Vagina (tissue), 2 donors: ENCODE measurements around the gene MPPED1. TPM values are rescaled to one million over a fixed set of nuclear protein-coding genes. Genes with fewer than 3 reads are reported as not detected.

Source experiments
- DNase-seq, 2 donors: peaks; one replicate each; pipeline ENCODE4 v3.0.0-alpha.2; 2017; ENCODE audit errors: extremely low spot score in 2 of 2
- H3K27ac ChIP-seq: fragments of 200-600 bp; sonication (generic); one replicate; pipeline ENCODE4 v1.5.1; 2019
- H3K27me3 ChIP-seq: fragments of 200-600 bp; sonication (generic); one replicate; pipeline ENCODE4 v1.5.1; 2019
- H3K36me3 ChIP-seq, 2 donors: fragments of 200-600 bp; sonication (generic); one replicate each; pipeline ENCODE4 v1.5.1; 2017 to 2019
- H3K4me1 ChIP-seq: fragments of 200-600 bp; sonication (generic); one replicate; pipeline ENCODE4 v1.5.1; 2019
- H3K4me3 ChIP-seq, 2 donors: fragments of 200-600 bp; sonication (generic); 1 replicate in 1 of 2; 2 replicates in 1 of 2; pipeline ENCODE4 v1.5.1; 2016 to 2019
- H3K9me3 ChIP-seq: fragments of 200-600 bp; sonication (generic); one replicate; pipeline ENCODE4 v1.5.1; 2019
- POLR2A ChIP-seq, 2 donors: fragments of 450-650 bp; IDR thresholded peaks; one replicate each; pipeline ENCODE4 v1.6.1; 2017; ENCODE audit warnings: antibody characterized with exemption in 2 of 2, mild to moderate bottlenecking in 2 of 2, moderate library complexity in 2 of 2
- POLR2AphosphoS5 ChIP-seq, 2 donors: sonication (generic); formaldehyde crosslinking; IDR thresholded peaks; one replicate each; pipeline ENCODE4 v1.9.0; 2017; ENCODE audit warnings: antibody characterized with exemption in 2 of 2, mild to moderate bottlenecking in 2 of 2, low read depth in 1 of 2; ENCODE audit not compliant: insufficient read depth in 1 of 2
- intact Hi-C: fragments of 100-400 bp; cut with DNase I; formaldehyde crosslinking; loops from one replicate; pipeline ENCODE4 v1.15.1; 2023
- total RNA-seq: library from RNA; depleted of rRNA; stranded (reverse); fragments of >200 nt; gene quantifications from one replicate; pipeline ENCODE4 v1.2.3, GENCODE V29; 2016
- TF ChIP-seq, protein P1 (sequence below), 3 experiments: fragments of 450-650 bp in 2 of 3; fragments of 200-600 bp in 1 of 3; sonication (generic) in 1 of 3; IDR thresholded peaks; one replicate each; pipeline ENCODE4 v1.5.1; 2017 to 2019; ENCODE audit warnings: antibody characterized with exemption in 3 of 3, mild to moderate bottlenecking in 2 of 3, moderate library complexity in 2 of 3

The MPPED1 gene
- total RNA-seq, 1 donor from 2014 or later = 0.49 TPM

GRCh38 chr22:43398910-43399309 is 12.9 kb upstream of the MPPED1 start:
- H3K4me1 ChIP-seq = no peaks in the 10 kb centered on the region
- no peak for DNase-seq
- intact Hi-C loops = loop anchor here (10.0 kb wide), 1 partner anchor 1226 kb away; no protein-coding TSS in a partner anchor
- H3K27ac ChIP-seq = no peak overlapping the region
- H3K9me3 ChIP-seq = no peaks in the 10 kb centered on the region
- H3K4me3 ChIP-seq = no peak overlapping the region
- H3K27me3 ChIP-seq = no peaks in the 10 kb centered on the region
- H3K36me3 ChIP-seq = no peaks in the 10 kb centered on the region
- TF ChIP-seq, protein P1, sequence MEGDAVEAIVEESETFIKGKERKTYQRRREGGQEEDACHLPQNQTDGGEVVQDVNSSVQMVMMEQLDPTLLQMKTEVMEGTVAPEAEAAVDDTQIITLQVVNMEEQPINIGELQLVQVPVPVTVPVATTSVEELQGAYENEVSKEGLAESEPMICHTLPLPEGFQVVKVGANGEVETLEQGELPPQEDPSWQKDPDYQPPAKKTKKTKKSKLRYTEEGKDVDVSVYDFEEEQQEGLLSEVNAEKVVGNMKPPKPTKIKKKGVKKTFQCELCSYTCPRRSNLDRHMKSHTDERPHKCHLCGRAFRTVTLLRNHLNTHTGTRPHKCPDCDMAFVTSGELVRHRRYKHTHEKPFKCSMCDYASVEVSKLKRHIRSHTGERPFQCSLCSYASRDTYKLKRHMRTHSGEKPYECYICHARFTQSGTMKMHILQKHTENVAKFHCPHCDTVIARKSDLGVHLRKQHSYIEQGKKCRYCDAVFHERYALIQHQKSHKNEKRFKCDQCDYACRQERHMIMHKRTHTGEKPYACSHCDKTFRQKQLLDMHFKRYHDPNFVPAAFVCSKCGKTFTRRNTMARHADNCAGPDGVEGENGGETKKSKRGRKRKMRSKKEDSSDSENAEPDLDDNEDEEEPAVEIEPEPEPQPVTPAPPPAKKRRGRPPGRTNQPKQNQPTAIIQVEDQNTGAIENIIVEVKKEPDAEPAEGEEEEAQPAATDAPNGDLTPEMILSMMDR (IDR thresholded peaks at IDR 0.05) = no peak
- TF ChIP-seq POLR2AphosphoS5 (IDR thresholded peaks at IDR 0.05; ENCODE audit: insufficient read depth in 1 of 2, low read depth in 1 of 2) (no peak), POLR2A (IDR thresholded peaks at IDR 0.05) (no peak)

DNA sequence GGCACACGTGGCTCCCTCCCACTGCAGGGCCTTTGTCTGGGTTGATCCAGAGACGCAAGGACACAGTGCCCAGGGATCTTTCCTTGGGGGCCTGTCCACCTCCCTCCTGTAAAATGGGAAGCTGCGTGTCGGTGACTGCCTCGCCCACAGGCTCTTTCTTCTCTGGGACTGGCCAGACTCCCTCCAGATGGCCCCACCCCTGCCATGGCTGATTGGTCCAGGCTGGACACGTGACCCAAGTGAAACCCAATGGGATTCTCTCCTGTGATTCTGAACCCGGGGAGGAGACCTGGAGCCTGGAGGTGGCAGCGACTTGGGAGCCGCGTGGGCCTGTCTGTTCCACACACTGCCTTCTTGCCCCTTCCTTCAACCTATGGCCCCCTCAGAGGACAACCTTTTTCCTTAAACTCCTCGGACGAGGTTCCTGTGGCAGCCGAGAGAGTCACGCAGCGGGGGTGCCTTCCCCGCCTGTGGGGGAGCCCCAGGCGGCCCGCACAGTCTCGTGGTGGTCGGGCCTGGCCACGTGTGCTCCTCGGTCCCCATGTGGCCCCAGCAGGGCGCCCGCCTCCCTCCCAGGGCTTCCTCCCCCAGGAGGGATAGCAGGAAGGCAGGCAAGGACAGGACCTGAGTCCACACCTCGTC is 12.4 kb upstream of the MPPED1 start:
- DNase-seq = no peak
- H3K27ac ChIP-seq = no peak overlapping the region
- H3K27me3 ChIP-seq = no peaks in the 10 kb centered on the region
- H3K4me3 ChIP-seq = no peak overlapping the region
- no peaks in the 10 kb centered on the region for H3K4me1 ChIP-seq
- no peaks in the 10 kb centered on the region for H3K9me3 ChIP-seq
- intact Hi-C loops = loop anchor here (10.0 kb wide), 1 partner anchor 1225 kb away; no protein-coding TSS in a partner anchor
- TF ChIP-seq POLR2A (IDR thresholded peaks at IDR 0.05) (no peak), POLR2AphosphoS5 (IDR thresholded peaks at IDR 0.05; ENCODE audit: insufficient read depth in 1 of 2, low read depth in 1 of 2) (no peak)
- TF ChIP-seq, protein P1 (IDR thresholded peaks at IDR 0.05) = no peak
- no peaks in the 10 kb centered on the region for H3K36me3 ChIP-seq

GRCh38 chr22:43399980-43400358 is 11.8 kb upstream of the MPPED1 start:
- H3K27me3 ChIP-seq = no peaks in the 10 kb centered on the region
- intact Hi-C loops = loop anchor here (10.0 kb wide), 1 partner anchor 1225 kb away; no protein-coding TSS in a partner anchor
- no peaks in the 10 kb centered on the region for H3K9me3 ChIP-seq
- no peak overlapping the region for H3K4me3 ChIP-seq
- H3K4me1 ChIP-seq = no peaks in the 10 kb centered on the region
- H3K27ac ChIP-seq = no peak overlapping the region
- no peaks in the 10 kb centered on the region for H3K36me3 ChIP-seq
- no peak for DNase-seq
- TF ChIP-seq, protein P1 (IDR thresholded peaks at IDR 0.05) = no peak
- no peak for TF ChIP-seq POLR2A (IDR thresholded peaks at IDR 0.05)
- TF ChIP-seq POLR2AphosphoS5 (IDR thresholded peaks at IDR 0.05; ENCODE audit: insufficient read depth in 1 of 2, low read depth in 1 of 2) = no peak

- Histone ChIP-seq H3K27ac (no peak overlapping the region), H3K27me3 (no peaks in the 10 kb centered on the region), H3K4me3 (no peak overlapping the region), H3K36me3 (no peaks in the 10 kb centered on the region), H3K4me1 (no peaks in the 10 kb centered on the region), H3K9me3 (no peaks in the 10 kb centered on the region)
- TF ChIP-seq POLR2A (IDR thresholded peaks at IDR 0.05) (no peak), POLR2AphosphoS5 (IDR thresholded peaks at IDR 0.05; ENCODE audit: insufficient read depth in 1 of 2, low read depth in 1 of 2) (no peak)
- TF ChIP-seq, protein P1 (IDR thresholded peaks at IDR 0.05) = no peak
- intact Hi-C loops = no loop called here
- no peak for DNase-seq
Measured at GRCh38 chr22:43400449-43400848, 11.4 kb upstream of the MPPED1 start.

- TF ChIP-seq, protein P1 (IDR thresholded peaks at IDR 0.05) = no peak
- TF ChIP-seq POLR2A (IDR thresholded peaks at IDR 0.05) = no peak
- no peak for TF ChIP-seq POLR2AphosphoS5 (IDR thresholded peaks at IDR 0.05; ENCODE audit: insufficient read depth in 1 of 2, low read depth in 1 of 2)
- intact Hi-C loops = no loop called here
- no peak overlapping the region for H3K4me3 ChIP-seq
- H3K36me3 ChIP-seq = no peaks in the 10 kb centered on the region
- H3K27me3 ChIP-seq = no peaks in the 10 kb centered on the region
- DNase-seq = no peak
- no peaks in the 10 kb centered on the region for H3K4me1 ChIP-seq
- no peak overlapping the region for H3K27ac ChIP-seq
- no peaks in the 10 kb centered on the region for H3K9me3 ChIP-seq
Measured at GRCh38 chr22:43401233-43401632, 10.6 kb upstream of the MPPED1 start.
